HG03066 (cell line): ENCODE data around the gene NEURL1B.

Experiments
- ATAC-seq: cut with Tn5 transposase; IDR thresholded peaks from one replicate; pipeline ENCODE4 v1.9.1; 2021; ENCODE audit warnings: low read depth; ENCODE audit not compliant: unreplicated experiment

Gene NEURL1B

GRCh38 chr5:172713113-172713808 is 72.2 kb downstream of the NEURL1B start:
- no peak for ATAC-seq

GRCh38 chr5:172713809-172714490 is 72.9 kb downstream of the NEURL1B start:
- no peak for ATAC-seq

DNA sequence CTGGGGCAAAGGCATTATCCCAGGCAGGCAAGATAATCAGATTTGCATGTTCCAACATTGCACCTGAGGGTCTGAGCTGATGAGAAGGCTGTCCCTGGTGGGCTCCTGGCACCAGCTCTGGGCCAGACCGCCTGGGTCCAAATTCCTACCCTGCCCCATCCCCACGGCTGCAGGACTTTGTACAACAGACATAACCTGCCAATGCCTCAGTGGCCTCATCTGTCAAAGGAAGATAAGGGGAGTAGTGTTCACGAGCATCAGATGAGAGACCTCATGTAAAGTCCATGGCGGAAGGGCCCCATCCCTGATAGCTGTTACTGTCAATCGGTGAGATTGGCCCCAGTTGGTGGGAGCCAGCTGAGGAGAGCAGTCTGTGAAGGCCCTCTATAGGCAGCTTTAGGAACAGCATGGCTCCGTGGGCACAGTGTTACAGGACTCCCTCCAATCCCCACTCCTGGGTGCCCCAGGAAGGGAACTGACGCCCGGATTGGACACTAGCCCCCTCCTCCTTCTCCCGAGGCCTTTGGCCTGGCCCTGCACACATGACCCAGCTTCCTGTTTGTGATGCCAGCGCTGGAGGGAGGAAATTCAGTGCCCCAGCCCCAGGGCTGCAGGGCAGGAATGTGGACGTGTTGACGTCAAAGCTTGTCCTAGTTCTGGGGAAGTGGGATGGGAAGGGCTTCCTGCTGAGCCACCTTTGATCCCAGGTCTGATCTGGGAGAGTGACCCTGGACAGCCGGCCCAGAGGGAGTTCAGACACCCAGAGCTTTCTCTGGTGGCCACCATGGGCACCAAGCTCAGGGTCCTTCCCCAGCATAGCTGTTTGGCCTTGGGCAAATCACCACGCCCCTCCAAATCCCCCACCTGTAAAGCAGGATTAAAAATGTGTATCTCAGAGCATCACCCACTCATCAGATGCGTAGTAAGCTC is 73.7 kb downstream of the NEURL1B start:
- peak; percentile 76 for ATAC-seq

- ATAC-seq, result no peak
Measured at GRCh38 chr5:172715421-172715780, 74.3 kb downstream of the NEURL1B start.

GRCh38 chr5:172715931-172716682 is 75.0 kb downstream of the NEURL1B start:
- no peak for ATAC-seq

DNA sequence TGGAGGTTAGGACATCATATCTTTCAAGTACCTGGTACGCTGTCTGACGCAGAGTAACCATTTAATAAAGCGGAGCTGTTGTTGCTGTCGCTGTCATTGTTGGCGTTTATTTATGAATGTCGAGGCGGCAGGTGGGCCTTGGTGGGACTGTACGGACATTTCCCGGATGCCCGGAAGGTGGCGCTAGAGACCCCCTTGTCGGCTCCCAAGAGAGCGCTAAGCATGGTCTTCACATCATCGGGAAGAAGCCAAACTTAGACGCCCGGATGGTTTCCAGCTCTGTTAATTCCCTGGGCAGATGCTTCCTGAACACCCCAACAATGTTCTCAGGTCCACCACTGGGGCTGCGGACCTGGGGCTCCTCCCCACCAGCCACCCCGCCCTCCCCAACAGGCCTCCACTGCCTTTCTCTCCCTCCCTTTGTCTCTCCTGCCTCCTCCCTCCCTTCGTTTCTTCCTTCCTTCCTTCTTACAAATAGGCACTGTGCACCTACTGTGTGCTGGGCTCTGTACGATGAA is 75.8 kb downstream of the NEURL1B start:
- no peak for ATAC-seq

DNA sequence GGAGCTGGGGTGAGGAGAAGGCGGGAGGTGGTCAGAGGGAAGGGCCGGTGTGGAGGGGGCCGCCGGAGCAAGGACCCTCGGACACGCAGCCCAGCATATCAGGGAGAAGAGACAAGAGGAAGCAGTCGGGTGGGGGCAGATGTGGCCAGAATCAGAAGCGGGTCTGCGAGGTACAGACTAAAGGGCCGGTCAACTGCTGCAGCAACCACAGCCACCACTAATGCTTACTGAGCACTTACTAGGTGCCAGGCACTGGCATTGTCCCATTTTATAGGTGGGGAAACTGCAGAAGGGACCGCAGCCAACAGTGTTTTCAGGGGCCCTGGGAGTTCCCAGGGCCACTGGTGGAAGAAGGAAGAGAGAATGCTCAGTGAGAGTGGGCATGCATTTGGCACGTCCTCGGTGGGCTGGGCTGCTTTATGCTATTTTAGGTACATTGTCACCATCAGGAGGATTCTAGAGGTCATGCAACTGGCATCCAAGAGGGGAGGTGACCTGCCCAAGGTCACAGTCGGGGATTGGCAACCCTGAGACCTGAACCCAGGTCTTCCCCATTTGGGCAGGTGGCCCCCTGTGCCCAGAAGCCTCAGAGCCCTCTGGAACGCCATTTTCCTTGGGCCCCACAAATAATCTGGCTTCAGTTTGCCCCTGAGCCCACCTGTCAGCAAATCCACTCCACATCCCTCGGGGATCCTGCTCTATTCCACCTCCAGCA is 76.6 kb downstream of the NEURL1B start:
- no peak for ATAC-seq

DNA sequence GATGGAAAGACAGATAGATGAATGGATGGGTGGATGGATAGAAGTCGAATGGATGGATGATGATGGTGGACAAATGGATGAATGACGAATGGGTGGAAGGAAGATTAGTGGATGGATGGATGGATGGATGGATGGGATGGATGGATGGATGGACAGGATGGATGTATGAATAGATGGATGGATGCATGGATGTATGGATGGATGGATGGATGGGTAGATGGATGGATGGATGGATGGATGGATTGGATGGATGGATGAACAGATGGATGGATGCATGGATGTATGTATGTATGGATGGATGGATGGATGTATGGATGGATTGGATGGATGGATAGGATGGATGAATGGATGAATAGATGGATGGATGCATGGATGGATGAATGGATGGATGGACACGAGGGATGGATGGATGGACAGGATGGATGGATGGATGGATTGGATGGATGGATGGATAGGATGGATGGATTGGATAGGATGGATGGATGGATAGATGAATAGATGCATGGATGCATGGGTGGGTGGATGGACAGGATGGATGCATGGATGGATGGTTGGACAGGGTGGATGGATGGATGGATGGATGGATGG is 77.6 kb downstream of the NEURL1B start:
- no peak for ATAC-seq

DNA sequence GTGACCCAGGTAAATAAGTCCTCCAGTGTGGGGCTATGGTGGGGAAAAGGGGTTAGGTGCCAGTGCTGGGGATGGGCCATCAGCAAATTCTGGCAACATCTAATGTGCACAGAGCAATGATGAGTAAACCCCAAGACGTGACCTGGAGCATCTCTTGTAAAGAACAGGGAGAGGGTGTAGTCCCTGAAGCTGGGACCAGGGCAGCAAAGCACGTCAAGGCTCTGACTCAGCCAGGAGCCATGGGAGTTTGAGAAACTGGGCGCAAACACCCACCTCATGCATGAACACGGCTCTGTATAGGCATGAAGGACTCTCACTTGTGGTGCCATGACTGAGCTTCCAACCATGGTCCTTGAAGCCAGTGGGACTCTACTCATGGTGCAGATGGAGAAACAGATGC is 78.1 kb downstream of the NEURL1B start:
- ATAC-seq, result no peak

DNA sequence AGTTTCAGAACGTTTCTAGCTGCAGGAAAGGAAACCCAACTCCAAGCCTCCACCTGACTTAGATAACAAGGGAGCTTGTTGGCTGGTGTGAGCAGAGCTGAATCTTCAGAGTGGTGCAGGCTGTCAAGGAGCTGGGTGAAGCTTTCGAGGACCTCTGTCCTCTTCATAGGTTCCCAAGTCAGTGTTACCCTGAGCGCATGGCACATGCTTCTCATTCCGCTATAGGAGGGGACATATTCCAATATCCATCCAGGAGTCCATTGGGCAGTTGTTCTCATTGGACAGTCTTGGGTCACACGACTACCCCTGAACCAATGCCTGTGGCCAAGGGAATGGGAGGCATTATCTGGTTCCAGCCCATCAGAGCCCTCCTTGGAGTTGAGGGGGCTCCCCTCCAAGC is 79.6 kb downstream of the NEURL1B start:
- ATAC-seq, result no peak

GRCh38 chr5:172721455-172722326 is 80.6 kb downstream of the NEURL1B start:
- no peak for ATAC-seq

DNA sequence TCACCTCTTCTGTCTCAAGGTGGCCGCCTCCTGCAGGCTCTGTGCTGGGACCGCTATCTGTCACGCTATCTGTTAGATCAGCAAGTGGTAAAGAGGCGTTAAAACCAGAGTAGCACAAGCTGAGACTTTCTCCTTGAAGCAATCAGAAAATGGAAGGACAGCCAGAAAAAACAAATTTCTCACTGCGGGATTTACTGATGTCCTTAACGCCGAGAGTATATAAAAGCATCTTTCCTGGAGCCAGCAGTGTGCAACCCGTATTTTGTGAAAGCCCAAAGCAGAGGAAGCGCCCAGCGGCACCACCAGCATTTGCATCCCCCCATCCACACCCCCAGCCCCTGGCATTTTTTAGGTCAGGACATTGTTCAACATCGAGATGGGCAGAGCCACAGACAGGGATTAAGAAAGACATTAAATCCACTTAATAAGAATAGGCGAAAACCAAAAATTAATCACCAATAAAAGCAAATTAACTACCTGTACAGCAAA is 81.3 kb downstream of the NEURL1B start:
- no peak for ATAC-seq

DNA sequence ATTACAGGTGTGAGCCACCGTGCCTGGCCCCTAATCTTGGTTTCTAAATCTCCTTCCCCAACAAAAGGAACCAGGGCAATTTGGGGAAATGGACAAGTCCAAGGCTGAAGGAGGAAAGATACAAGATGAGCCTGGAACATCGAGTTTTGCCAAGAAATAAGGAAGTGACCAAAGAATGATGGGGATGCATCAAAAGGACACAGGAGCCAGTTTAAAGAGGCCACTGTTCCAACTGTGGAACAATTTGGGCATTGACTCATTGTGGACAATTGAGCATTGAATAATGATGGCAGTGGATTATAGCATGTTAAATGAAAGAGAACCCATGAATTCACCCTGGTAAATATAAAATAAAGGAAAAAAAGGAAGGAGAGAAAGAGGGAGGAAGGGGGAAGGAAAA is 82.4 kb downstream of the NEURL1B start:
- ATAC-seq, result no peak

- ATAC-seq, result no peak
Measured at GRCh38 chr5:172724242-172725183, 83.5 kb downstream of the NEURL1B start.

- no peak for ATAC-seq
Measured at GRCh38 chr5:172725273-172725672, 84.2 kb downstream of the NEURL1B start.

DNA sequence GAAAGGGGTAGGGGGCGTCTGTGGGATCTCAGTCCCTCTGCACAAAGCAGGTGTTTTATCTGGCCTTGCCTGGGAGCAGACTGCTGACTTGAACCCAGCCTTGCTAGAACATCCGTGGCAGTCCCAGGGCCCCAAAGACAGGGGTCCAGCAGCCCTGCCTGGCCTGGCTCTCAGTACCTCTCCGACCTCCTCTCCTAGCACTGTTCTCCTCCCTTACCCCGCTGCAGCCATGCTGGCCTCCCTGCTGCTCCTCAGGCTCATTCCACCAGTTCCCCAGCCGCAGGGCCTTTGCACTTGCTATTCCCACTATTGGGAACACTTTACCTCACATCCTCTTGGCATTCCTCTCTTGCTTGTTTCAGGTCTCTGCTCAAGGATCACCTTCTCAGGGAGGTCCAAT is 84.7 kb downstream of the NEURL1B start:
- no peak for ATAC-seq

- ATAC-seq, result no peak
Measured at GRCh38 chr5:172726966-172727365, 85.9 kb downstream of the NEURL1B start.
